ENCODE results near the gene PDCD11.
"Not testable (repeated sequence)": the region's sequence is repeated elsewhere in the genome, so short reads cannot be mapped to it uniquely, and the experiment has no call there.

PDCD11 gene

DNA sequence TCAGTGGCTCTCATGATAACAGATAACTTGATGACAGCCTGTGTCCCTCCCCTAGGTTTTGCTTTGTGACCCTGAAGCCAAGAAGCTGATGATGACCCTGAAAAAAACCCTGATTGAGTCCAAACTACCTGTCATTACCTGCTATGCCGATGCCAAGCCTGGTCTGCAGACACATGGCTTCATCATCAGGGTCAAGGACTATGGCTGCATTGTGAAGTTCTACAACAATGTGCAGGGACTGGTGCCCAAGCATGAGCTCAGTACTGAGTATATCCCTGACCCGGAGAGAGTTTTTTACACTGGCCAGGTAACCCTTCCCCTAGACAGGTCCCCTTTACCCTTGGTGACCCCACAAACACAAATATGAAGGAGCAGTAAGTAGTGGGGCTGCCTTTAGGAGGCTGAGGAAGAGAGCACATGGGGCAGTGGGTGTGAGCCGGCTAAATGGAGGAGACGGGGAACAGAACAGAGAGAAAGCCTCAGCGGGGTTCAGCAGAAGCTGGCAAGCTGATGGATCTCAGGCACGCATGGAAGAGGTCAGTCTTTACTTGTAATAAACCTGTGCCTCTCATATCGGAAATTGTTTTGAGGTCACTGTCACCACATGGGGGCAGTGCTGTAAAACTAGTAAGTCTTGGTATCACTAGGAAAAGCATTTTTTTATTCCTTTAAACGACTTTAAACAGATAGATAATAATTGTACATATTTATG, 20.2 kb downstream of the PDCD11 start:
- DNase-seq: no peak

DNA sequence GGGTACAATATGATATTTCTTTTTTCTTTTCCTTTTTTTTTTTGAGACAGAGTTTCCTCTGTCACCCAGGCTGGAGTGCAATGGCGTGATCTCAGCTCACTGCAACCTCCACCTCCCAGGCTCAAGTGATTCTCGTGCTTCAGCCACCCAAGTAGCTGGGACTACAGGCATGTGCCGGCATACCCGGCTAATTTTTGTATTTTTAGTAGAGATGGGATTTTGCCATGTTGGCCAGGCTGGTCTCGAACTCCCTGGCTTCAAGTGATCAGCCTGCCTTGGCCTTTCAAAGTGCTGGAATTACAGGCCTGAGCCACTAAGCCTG, 20.7 kb downstream of the PDCD11 start:
- not testable (repeated sequence) for DNase-seq

DNA sequence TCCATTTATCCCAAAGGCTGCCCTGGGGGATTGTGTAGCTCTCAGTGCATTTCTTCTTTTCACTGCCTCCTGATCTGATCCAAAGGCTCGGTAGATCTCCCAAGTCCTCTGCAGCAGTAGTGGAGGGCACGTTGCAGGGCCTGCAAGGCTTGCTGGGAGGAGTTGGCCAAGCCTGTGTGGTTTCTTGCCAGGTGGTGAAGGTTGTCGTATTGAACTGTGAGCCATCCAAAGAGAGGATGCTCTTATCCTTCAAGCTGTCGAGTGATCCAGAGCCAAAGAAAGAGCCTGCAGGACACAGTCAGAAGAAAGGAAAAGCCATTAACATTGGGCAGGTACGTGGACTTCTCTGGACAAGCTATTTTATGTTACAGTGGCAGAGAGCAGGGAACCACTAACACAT, 21.2 kb downstream of the PDCD11 start:
- no peak for DNase-seq

DNA sequence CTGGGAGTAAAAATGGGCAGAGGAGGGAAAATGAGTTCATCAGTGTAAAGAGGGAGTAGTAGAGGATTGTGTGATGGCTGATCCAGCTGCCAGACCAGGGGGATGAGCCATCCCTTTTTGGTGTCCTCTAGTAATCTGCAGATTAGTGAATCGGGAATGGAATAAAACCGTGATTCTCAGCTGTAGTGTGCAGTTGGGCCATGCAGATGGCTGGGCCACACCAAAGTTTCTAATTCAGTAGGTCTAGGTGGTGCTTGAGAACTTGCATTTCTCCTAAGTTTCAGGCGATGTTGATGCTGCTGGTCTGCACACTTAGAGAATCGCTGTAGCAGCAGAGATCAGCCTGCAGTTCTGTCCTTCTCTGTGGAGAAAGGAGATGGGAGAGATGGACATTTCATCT, 22.7 kb downstream of the PDCD11 start:
- no peak for DNase-seq

DNA sequence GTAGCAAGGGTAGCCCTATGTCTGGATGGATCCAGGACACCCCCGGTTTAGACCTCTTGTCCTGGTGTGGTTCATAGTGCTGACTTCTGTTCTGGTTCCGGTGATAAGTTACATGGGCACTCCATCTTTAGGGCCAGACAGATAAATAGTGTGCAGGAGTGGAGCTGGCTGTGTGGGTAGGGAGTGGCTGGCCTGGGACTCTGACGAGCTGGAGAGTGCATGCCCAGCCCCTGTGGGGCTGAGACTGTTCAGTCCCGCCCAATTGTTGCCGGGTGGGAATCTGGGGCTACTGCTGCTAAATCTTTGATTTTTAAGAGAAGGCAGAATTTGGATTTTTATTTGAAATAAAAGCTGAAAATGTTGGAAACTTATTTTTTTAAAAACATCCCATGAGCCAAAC, 27.3 kb downstream of the PDCD11 start:
- no peak for DNase-seq

DNA sequence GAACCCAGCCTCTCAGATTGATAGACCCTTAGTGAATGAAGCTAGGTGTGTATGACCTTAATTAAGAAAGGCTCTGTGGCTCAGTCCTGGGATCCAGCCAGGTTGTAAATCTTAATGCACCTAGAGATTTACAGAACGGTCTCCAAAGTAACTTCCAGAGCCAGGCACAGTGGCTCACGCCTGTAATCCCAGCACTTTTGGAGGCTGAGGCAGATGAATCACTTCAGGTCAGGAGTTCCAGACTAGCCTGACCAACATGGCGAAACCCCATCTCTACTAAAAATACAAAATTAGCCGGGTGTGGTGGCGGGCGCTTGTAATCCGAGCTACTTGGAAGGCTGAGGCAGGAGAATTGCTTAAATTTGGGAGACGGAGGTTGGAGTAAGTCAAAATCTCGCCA, 31.4 kb downstream of the PDCD11 start:
- no peak for DNase-seq

DNA sequence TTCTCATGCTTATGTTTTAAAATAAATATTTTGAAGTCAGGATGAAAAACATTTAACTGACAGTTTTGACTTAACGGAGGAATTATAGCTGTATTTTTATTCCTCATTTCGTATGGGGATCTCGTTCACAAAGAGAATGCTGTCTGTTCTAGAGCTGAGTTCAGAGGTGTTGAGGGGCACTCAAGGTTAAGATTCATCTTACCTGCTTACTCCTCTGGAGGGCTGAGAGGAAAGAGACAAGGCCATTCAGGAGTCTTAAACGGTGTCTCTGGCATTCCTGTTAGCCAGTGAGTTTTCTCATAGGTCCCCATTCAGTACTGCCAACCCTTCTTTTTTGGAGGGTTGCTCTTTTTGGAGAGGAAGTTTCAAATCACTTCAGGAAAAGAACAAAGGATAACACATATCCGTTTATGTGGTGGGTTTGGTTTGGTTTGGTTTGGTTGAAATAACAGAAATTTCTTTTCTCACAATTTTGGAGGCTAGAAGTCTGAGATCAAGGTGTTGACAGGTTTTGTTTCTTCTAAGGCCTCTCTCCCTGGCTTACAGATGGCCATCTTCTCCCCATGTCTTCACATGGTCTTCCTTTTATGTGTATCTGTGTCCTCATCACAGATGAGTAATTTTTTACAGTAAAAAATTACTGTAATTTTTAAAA, 32.7 kb downstream of the PDCD11 start:
- no peak for DNase-seq

DNA sequence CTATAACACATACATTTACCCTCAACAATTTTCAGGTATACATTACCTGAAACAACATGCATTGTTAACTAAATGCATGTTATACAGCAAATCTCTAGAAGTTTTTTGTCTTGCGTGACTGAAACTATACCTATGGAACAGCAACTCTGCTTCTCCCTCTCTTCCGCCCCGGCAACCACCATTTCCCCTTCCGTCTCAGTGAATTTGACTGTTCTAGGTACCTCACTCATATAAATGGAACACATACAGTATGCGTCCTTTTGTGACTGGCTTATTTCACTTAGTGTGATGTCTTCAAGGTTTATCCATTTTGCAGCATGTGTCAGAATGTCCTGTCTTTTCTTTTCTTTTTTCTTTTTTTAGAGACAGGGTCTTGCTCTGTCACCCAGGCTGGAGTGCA, 33.2 kb downstream of the PDCD11 start:
- no peak for DNase-seq

DNA sequence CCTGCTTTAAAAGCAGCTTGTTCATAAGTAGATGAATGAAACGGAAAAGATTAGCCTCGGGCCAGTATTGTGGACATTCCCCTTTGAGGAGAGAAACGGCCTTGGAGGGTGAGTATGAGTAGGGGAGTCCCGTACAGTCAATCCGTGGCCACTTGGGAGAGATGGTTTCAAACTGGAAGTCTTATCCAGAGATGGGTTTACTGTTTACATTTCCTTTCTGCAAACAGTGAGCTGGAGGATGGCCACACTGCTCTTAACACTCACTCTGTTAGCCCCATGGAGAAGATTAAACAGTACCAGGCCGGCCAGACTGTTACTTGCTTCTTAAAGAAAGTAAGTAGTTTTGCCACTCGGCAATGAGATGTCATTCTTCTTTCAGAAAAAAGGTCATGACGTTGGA, 35.5 kb downstream of the PDCD11 start:
- no peak for DNase-seq

DNA sequence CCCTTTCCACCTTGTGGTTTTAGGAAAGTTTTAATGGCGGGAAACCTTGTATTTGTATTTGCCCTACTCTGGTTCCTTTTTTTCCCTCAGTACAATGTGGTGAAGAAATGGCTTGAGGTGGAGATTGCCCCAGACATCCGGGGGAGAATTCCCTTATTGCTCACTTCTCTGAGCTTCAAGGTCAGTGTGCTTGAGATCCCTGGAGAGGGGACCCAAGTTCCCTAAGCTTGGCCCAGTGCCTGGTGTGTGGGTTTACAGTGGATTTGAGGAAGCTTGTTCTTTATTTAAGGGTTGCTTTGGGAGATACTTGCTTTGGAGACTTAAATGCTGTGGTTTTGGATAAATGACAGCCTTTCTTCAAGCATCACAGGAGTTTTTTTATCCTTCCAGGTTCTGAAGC, 37.4 kb downstream of the PDCD11 start:
- no peak for DNase-seq

DNA sequence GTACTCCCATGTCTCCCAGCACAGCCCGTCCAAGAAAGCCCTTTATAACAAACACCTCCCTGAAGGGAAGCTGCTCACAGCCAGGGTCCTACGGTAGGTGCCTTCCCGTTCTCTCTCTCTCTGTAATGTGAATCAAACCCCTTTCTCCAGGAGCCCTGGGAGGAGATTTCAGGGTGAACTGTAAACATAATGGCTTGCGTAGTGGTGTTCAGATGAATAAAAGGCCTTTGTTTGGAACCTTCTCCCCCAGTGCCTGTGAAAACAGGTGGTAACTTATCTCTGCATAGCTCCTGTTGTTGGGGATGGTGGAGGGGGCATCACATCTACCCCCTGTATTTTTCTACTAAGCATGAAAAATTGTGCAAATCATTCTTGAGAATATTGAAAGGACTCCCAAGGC, 43.4 kb downstream of the PDCD11 start:
- DNase-seq: no peak

DNA sequence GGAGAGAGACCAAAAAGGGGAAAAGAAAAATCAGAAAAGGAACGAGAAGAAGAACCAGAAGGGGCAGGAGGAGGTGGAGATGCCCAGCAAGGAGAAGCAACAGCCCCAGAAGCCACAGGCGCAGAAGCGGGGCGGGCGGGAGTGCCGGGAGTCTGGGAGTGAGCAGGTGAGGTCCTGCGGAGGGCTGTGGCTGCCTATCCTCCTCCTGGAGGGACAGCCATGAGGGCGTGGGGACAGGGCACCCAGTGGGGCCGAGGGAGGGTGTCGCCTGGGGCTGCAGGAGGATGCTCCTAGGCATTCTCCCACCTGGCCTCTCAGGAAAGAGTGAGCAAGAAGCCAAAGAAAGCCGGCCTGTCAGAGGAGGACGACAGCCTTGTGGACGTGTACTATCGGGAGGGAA, 44.0 kb downstream of the PDCD11 start:
- DNase-seq: no peak

DNA sequence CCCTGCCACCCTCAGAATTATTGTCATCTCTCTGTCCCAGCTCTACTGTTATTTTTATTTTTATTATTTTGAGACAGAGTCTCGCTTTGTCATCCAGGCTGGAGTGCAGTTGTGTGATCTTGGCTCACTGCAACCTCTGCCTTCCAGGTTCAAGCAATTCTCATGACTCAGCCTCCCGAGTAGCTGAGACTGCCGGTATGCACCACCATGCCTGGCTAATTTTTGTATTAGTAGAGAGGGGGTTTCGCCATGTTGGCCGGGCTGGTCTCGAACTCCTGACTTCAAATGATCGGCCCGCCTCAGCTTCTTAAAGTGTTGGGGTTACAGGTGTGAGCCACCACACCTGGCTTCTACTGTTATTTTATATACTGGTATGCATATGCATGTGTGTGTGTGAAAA, 44.8 kb downstream of the PDCD11 start:
- no peak for DNase-seq

DNA sequence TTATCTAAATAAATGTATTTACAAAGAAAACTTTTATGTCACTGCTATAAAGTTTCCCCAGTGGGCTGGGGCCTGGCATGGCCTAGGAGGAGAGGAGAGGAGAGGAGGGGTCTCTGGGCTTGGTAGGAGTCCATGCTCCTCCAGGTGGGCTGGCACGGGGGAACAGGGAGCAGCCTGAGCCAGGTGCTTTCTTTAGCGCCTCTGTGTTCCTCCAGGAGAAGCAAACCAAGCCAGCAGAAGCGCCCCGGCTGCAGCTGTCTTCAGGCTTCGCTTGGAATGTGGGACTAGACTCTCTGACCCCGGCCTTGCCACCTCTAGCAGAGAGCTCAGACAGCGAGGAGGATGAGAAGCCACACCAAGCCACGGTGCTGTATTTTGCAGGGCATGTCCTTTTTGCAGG, 45.2 kb downstream of the PDCD11 start:
- DNase-seq: no peak

DNA sequence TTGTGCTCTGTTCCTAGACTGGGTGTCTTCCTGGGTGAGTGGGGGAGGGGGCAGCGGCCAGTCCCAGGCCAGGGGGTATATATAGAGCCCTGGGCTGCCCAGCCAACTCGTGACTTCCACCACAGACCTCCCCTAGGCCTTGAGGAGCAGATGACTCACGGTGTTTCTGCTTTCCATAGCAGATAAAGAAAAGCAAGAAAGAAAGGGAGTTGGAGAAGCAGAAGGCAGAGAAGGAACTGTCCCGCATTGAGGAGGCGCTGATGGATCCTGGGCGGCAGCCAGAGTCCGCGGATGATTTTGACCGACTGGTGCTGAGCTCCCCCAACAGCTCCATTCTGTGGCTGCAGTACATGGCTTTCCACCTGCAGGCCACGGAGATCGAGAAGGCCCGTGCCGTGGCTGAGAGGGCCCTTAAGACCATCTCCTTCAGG, 45.6 kb downstream of the PDCD11 start:
- DNase-seq: no peak

DNA sequence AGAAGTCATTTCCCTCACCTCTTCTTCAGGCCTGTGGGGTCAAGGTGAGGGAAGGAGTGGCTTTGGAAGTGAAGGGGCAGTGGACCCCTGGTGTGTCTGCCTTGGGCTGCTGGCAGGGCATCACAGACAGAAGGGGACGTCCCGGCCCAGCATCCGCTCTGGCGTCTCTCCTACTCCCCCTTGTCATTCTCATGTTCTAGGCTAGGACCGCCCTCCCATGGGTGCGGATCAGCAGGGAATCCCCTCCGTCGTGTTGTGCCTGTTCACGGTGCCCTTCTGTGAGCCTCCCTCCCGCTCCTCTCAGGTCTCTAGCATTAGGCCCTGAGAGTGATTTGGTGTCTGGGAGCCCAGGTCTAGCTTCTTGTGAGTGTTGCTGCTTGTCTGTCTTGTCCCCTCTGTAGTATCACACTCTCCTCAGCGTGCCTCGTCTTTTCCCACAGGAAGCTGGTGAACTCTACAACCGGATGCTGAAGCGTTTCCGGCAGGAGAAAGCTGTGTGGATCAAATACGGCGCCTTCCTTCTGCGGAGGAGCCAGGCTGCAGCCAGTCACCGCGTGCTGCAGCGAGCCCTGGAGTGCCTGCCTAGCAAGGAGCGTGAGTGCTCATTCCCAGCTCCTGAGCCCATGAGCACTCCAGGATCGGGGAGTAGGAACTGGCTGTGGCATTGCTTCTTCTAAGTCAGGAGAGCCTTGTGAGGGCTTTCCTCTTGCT, 47.2 kb downstream of the PDCD11 start:
- DNase-seq: no peak

DNA sequence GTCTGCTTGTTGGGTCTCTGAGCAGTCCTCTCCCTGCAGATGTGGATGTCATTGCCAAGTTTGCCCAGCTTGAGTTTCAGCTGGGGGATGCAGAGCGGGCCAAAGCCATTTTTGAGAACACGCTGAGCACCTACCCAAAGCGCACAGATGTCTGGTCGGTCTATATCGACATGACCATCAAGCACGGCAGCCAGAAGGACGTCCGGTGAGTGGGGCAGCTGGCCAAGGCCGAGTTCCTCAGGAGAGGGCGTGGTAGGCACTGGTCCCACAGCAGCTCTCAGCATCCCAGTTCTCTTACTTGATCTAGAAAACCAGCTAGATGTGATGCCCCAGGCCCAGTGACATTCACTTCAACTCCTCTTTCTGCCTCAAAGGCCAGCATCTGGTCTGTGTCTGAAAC, 48.1 kb downstream of the PDCD11 start:
- DNase-seq: no peak

DNA sequence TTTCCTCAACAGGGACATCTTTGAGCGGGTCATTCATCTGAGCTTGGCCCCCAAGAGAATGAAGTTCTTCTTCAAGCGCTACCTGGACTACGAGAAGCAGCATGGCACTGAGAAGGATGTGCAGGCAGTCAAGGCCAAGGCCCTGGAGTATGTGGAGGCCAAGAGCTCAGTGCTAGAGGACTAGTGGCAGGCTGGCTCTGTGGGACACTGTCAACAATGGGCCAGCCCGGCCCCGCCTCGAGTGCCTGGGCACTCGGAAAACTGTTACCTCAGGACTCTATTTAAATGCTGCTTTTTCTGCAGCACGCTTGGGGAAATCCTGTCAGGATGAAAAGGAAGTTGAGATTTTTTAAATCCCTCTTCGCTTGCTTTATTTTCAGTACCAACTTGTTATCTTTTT, 48.9 kb downstream of the PDCD11 start:
- no peak for DNase-seq

DNA sequence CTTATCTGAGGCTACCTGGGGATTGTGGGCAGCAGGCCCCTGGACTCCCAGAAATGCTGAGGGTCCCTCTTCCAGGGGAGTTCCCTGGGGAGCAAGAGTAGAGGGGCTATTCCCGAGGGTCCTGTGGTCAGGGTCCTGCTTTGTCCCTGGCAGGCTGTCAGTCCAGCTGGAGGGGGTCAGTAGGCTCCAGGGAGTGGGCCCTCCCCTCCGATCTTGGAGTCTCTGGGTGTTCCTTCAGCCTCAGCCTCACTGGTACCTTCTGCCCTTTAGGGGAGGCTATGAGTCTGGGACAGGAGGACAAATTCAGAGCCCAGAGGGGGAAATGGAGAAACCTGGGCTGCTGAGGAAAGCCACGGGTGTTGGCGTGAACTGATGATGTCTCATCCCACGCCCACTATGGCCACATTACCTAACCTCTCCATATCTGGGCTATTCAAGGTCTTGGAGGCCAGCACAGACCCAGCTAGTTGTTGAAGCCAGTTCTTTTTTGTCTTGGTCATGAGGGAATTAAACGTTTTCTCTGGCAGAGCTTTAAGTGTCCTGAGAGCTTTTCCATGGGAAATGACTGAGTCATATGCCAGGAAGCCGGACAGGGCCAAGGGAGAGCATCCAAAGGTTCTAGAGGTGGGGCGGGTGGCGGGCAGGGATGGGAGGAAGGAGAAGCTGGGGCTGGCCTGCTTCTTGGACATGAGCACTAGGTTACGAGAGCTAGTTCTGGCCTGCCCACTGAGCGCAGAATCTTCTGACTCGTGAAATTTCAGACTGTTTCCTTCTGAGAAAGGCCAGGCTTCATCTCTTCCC, 49.5 kb downstream of the PDCD11 start:
- DNase-seq: no peak

DNA sequence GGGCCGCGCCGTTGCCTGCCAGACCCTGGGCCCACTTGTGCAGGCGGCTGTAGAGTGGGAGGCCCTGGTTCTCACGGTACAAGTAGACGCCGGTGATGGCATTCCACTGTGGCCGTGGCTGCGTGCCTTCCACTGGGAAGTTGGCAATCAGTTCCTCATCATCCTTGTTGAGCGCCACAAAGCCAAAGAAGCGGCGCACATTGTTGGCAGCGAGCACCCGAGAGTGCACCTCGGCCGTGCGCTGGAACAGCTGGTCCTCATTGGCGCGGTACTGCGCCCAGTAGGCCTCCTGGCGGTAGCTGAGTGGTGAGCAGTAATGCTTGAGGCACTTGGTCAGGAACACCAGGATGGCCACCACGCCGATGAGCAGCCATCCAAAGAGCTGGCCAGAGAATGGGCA, 50.8 kb downstream of the PDCD11 start:
- DNase-seq: no peak

DNA sequence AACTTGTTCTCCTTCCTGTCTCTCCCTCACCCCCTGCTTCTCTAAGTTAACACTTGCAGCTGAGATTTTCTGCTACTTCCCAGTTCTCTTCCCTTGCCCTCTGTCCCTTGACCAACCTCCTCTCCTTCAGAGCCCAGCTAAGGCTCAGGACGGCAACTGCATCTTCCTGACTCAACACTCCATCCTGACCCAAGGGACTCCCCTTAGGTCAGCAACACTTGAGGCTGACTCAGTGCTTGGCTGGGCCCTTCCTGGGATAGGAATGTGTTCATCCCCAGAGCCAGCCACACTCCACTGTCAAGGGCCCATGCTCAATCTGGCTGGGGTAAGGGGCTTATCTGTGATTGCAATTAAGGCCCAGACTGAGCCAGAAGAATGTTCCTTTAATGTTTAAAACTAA, 52.3 kb downstream of the PDCD11 start:
- no peak for DNase-seq

DNA sequence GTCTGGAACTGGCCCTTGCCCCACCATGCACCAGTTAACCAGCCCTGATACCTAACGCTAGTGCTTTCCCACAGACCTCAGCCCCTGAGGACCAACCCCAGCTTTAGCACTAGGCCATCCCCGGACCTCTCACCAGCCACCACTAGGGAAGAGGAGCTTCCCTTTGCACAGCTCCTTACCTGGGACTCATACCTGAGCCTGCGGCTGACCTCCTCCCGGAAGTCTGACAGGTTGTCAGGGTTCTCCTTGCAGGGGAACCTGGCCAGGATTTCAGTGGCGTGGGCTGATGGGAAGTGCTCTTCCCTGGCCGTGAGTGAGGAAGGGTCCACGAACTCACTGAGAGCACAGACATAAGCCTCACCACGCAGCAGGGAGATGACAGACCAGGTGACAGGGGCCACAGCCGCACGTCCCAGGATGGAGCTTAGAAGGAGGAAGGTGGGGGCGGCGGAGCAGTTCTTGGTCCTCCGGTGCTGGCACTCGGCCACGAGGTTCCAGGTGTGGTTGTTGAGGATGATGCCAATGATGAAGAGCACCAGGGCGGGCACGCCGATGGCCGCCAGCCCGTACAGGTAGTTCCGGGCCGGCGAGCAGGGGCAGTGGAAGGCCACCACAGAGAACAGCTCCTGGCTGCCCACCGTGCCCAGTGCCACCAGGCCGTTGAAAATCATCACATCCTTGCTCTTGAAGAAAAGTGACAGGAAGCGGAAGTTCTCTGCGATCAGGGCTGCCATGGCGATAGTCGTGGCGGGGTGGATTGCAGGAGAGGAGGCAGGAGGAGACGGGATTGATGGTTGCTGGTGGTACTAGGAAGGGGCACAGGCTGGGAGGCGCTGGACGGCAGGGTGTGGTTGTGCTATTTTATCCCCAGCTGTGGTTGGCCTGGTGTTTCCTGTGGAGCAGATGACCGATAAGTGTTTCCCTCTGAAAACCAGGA, 53.0 kb downstream of the PDCD11 start:
- no peak for DNase-seq

All from NCI-H2107 (cell line).